Vagina (tissue), 2 donors: ENCODE measurements around the gene SEMA3D. TPM values are rescaled to one million over a fixed set of nuclear protein-coding genes. Genes with fewer than 3 reads are reported as not detected.
"Not testable (repeated sequence)": the region's sequence is repeated elsewhere in the genome, so short reads cannot be mapped to it uniquely, and the experiment has no call there.

ENCODE experiments used
- DNase-seq, 2 donors: peaks; one replicate each; pipeline ENCODE4 v3.0.0-alpha.2; 2017; ENCODE audit errors: extremely low spot score in 2 of 2
- H3K27ac ChIP-seq: fragments of 200-600 bp; sonication (generic); one replicate; pipeline ENCODE4 v1.5.1; 2019
- H3K27me3 ChIP-seq: fragments of 200-600 bp; sonication (generic); one replicate; pipeline ENCODE4 v1.5.1; 2019
- H3K36me3 ChIP-seq, 2 donors: fragments of 200-600 bp; sonication (generic); one replicate each; pipeline ENCODE4 v1.5.1; 2017 to 2019
- H3K4me1 ChIP-seq: fragments of 200-600 bp; sonication (generic); one replicate; pipeline ENCODE4 v1.5.1; 2019
- H3K4me3 ChIP-seq, 2 donors: fragments of 200-600 bp; sonication (generic); 1 replicate in 1 of 2; 2 replicates in 1 of 2; pipeline ENCODE4 v1.5.1; 2016 to 2019
- H3K9me3 ChIP-seq: fragments of 200-600 bp; sonication (generic); one replicate; pipeline ENCODE4 v1.5.1; 2019
- POLR2A ChIP-seq, 2 donors: fragments of 450-650 bp; IDR thresholded peaks; one replicate each; pipeline ENCODE4 v1.6.1; 2017; ENCODE audit warnings: antibody characterized with exemption in 2 of 2, mild to moderate bottlenecking in 2 of 2, moderate library complexity in 2 of 2
- POLR2AphosphoS5 ChIP-seq, 2 donors: sonication (generic); formaldehyde crosslinking; IDR thresholded peaks; one replicate each; pipeline ENCODE4 v1.9.0; 2017; ENCODE audit warnings: antibody characterized with exemption in 2 of 2, mild to moderate bottlenecking in 2 of 2, low read depth in 1 of 2; ENCODE audit not compliant: insufficient read depth in 1 of 2
- intact Hi-C: fragments of 100-400 bp; cut with DNase I; formaldehyde crosslinking; loops from one replicate; pipeline ENCODE4 v1.15.1; 2023
- total RNA-seq: library from RNA; depleted of rRNA; stranded (reverse); fragments of >200 nt; gene quantifications from one replicate; pipeline ENCODE4 v1.2.3, GENCODE V29; 2016
- TF ChIP-seq, protein P1 (sequence below), 3 experiments: fragments of 450-650 bp in 2 of 3; fragments of 200-600 bp in 1 of 3; sonication (generic) in 1 of 3; IDR thresholded peaks; one replicate each; pipeline ENCODE4 v1.5.1; 2017 to 2019; ENCODE audit warnings: antibody characterized with exemption in 3 of 3, mild to moderate bottlenecking in 2 of 3, moderate library complexity in 2 of 3

SEMA3D gene
- total RNA-seq, 1 donor from 2014 or later: 2.2 TPM

GRCh38 chr7:85000735-85001350 is 186.0 kb downstream of the SEMA3D start:
- Histone ChIP-seq H3K27me3 (no peaks in the 10 kb centered on the region), H3K4me3 (no peak overlapping the region), H3K4me1 (no peaks in the 10 kb centered on the region), H3K9me3 (no peaks in the 10 kb centered on the region), H3K27ac (no peak overlapping the region), H3K36me3 (no peaks in the 10 kb centered on the region)
- intact Hi-C loops: no loop called here
- no peak for DNase-seq
- no peak for TF ChIP-seq POLR2A (IDR thresholded peaks at IDR 0.05)
- TF ChIP-seq, protein P1, sequence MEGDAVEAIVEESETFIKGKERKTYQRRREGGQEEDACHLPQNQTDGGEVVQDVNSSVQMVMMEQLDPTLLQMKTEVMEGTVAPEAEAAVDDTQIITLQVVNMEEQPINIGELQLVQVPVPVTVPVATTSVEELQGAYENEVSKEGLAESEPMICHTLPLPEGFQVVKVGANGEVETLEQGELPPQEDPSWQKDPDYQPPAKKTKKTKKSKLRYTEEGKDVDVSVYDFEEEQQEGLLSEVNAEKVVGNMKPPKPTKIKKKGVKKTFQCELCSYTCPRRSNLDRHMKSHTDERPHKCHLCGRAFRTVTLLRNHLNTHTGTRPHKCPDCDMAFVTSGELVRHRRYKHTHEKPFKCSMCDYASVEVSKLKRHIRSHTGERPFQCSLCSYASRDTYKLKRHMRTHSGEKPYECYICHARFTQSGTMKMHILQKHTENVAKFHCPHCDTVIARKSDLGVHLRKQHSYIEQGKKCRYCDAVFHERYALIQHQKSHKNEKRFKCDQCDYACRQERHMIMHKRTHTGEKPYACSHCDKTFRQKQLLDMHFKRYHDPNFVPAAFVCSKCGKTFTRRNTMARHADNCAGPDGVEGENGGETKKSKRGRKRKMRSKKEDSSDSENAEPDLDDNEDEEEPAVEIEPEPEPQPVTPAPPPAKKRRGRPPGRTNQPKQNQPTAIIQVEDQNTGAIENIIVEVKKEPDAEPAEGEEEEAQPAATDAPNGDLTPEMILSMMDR (IDR thresholded peaks at IDR 0.05): no peak
- no peak for TF ChIP-seq POLR2AphosphoS5 (IDR thresholded peaks at IDR 0.05; ENCODE audit: insufficient read depth in 1 of 2, low read depth in 1 of 2)

- H3K27me3 ChIP-seq: no peaks in the 10 kb centered on the region
- H3K4me3 ChIP-seq: no peak overlapping the region
- H3K4me1 ChIP-seq: no peaks in the 10 kb centered on the region
- no peak for DNase-seq
- TF ChIP-seq POLR2AphosphoS5 (IDR thresholded peaks at IDR 0.05; ENCODE audit: insufficient read depth in 1 of 2, low read depth in 1 of 2) (no peak), POLR2A (IDR thresholded peaks at IDR 0.05) (no peak)
- TF ChIP-seq, protein P1 (IDR thresholded peaks at IDR 0.05): no peak
- intact Hi-C loops: no loop called here
- no peak overlapping the region for H3K27ac ChIP-seq
- no peaks in the 10 kb centered on the region for H3K36me3 ChIP-seq
- no peaks in the 10 kb centered on the region for H3K9me3 ChIP-seq
These were observed 187.4 kb downstream of the SEMA3D start for GRCh38 chr7:84999450-84999849.

DNA sequence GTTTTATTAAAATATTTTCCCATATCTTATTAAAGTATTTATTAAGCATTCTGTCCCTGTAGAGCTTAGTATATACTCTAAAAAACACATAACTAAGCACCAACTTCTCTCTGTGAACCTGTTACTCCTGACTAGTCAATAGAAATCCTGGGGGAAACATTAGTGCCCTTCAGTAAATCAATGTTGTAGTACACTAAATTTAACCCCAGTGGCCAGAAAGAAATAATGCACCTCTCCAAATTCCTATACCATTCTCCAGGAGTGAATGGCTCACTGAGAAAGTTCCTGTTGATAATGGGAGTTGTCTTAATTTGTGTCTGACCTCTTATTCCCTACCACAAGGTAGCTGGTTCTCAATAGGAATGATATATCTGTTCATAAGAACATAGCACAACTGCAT is 188.2 kb downstream of the SEMA3D start:
- no peaks in the 10 kb centered on the region for H3K9me3 ChIP-seq
- no peak overlapping the region for H3K4me3 ChIP-seq
- no peak for DNase-seq
- no peaks in the 10 kb centered on the region for H3K4me1 ChIP-seq
- no peaks in the 10 kb centered on the region for H3K27me3 ChIP-seq
- intact Hi-C loops: no loop called here
- H3K27ac ChIP-seq: no peak overlapping the region
- TF ChIP-seq POLR2A (IDR thresholded peaks at IDR 0.05) (no peak), POLR2AphosphoS5 (IDR thresholded peaks at IDR 0.05; ENCODE audit: insufficient read depth in 1 of 2, low read depth in 1 of 2) (no peak)
- TF ChIP-seq, protein P1 (IDR thresholded peaks at IDR 0.05): no peak
- no peaks in the 10 kb centered on the region for H3K36me3 ChIP-seq

DNA sequence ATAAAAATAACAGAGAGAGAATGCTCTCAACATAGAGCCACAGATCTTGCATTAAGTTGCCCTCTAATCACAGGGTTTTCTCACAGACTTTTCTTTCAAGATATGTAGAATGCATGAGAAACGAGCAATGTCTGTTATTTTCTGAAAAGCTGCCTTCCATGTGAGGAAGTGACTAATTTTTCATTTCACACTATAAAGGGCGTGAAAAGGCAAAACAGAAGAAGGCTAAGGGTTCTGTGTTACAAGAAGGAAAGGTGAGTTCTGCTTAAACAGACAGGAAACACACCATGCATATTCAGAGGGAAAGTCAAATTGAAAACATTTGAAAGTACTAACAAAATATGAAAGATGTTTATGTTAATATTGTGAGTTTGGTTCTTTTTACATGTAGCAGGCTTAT is 189.2 kb downstream of the SEMA3D start:
- Histone ChIP-seq H3K27ac (no peak overlapping the region), H3K36me3 (no peaks in the 10 kb centered on the region), H3K4me3 (no peak overlapping the region), H3K9me3 (no peaks in the 10 kb centered on the region), H3K4me1 (no peaks in the 10 kb centered on the region), H3K27me3 (no peaks in the 10 kb centered on the region)
- intact Hi-C loops: no loop called here
- TF ChIP-seq, protein P1 (IDR thresholded peaks at IDR 0.05): no peak
- no peak for TF ChIP-seq POLR2AphosphoS5 (IDR thresholded peaks at IDR 0.05; ENCODE audit: insufficient read depth in 1 of 2, low read depth in 1 of 2)
- no peak for TF ChIP-seq POLR2A (IDR thresholded peaks at IDR 0.05)
- no peak for DNase-seq

DNA sequence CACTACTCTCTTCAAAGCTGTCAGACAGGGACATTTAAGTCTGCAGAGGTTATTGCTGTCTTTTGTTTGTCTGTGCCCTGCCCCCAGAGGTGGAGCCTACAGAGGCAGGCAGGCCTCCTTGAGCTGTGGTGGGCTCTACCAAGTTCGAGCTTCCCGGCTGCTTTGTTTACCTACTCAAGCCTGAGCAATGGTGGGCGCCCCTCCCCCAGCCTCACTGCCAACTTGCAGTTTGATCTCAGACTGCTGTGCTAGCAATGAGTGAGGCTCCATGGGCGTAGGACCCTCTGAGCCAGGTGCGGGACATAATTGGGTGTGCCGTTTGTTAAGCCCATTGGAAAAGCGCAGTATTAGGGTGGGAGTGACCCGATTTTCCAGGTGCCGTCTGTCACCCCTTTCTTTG is 193.9 kb downstream of the SEMA3D start:
- H3K9me3 ChIP-seq, H3K36me3 ChIP-seq, H3K4me3 ChIP-seq, DNase-seq, intact Hi-C loops, H3K27me3 ChIP-seq, H3K4me1 ChIP-seq, H3K27ac ChIP-seq: not testable (repeated sequence)
